CD4-positive, alpha-beta T cell treated with Interleukin-10 for 1 hour (primary cell): Measurements from ENCODE around the gene NLRC3.

Experiments
- DNase-seq: peaks from one replicate; pipeline ENCODE4 v3.0.0-alpha.2; 2020

NLRC3 gene

DNA sequence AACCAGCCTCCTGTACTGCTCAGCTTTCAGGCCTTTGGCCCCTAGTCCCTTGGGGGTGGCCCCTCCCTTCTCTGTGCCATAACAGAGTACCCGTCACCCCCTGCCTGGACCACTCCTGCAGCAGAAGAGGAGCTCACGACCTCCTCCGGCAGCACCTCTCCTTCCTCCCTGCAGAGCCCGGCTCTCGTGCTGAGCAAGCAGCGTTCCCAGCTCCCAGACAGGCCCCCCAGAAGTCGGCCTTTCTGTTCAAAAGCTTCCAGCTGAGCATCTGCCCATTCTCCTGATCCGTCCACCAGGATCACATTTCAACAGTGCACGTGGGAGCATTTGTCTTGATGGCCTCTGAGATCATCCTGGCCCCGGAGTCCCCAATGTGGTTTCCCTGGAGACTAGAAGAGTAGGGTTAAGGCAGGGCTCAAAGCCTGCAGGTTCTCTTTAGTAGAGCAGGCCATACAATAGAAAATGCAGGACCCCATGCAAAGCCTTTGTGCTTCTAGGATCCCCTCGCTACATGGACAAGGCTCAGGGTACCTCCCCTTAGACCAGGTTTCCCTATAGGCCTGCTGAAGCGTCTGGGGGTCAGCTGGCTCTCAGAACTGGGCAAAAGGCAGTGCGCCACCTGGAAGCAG, 35.6 kb downstream of the NLRC3 start:
- DNase-seq: no peak

DNA sequence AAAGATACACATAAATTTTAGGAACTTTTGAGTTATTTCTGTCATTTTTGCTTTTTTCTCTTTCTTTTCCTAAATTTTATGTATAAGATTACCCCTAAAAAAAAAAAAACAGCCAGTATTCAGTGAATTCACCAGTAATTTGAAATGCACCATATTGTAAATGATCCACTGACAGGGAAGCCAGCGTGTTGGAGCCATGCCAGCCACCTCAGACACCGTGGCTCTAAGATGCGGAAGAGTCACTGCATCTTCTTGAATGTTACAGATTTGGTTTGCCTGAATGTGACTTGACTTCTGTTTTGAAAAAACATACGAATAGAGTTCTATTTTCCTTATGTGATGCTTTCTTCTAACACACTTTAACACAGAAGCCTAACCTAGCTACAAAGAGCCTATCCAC, 39.0 kb downstream of the NLRC3 start:
- DNase-seq: no peak

DNA sequence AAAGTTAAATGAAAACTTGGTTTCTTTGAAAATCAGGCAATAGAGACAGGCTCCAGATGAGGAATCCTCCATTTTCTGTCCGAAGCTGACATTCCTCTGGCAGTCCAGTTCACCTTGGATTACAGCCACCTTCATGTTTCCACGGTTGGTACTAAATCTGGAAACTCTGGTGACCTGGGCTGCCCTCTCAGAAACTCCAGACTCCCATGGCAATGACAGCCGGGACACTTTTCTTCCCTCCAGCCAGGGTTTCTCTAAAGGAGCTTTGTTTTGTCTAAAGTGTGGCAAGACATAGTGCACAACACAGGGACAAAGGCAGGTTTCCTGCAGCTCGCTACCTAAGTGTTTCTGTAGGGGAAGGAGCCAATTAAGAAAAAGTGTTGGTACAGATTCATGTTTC, 40.4 kb downstream of the NLRC3 start:
- no peak for DNase-seq

DNA sequence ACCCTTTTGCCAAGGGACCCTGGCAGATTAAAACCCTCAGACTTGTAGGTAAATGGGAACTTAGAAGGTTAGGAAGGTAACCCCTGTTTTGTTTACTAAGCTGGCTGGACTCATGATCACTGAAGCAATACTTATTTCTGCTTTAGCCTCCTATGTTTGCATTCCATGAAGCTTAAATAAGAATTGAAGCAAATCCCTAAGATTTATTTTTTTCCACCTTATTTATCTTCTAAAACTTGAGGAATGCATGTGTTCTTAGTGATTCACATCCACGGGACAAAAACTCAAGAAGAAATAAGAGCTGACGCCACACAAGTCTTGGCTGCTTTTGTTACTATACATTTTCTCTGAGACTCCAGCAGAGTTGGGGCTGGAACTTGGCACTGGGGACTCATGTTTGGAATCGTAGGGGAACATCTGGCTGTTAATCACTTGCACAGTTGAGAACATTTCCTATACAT, 40.9 kb downstream of the NLRC3 start:
- DNase-seq: no peak

DNA sequence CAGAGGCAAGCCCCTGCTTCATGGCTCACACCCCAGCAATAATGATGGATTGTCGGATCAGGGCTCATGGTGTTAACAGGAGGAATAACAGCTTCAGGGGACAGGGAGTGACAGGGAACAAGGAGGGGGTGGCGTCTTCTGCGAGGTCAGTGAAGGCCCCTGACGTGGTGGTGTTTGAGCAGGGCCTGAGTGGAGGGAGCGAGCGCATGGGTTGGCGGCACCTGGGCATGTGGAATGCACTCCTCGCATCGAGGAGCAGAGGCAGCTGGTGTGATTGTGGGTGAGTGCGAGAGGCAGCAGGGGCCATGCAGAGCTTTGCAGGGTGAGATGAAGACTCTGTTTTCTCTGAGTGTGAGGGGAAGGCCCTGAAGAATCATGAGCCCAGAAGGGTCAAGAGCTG, 43.1 kb downstream of the NLRC3 start:
- DNase-seq: no peak

DNA sequence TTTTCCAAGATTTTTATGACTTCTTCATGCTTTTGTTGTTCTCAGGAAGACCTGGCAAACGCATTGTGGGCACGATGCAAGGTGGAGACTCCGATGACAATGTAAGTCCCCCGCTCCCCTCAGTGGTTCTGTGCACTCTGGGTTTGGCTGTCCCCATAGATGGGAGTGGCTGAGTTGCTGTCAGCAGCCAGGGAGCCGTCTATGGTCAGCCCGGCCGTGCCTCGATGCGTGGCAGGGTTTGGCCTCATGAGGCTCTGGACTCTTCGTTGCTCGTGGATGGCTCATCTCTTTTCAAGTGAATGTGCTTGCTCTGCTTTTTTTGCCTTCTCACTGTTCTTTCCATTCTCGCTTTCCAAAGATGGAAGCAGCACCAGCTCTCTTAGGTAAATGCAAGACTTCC, 44.5 kb downstream of the NLRC3 start:
- no peak for DNase-seq

DNA sequence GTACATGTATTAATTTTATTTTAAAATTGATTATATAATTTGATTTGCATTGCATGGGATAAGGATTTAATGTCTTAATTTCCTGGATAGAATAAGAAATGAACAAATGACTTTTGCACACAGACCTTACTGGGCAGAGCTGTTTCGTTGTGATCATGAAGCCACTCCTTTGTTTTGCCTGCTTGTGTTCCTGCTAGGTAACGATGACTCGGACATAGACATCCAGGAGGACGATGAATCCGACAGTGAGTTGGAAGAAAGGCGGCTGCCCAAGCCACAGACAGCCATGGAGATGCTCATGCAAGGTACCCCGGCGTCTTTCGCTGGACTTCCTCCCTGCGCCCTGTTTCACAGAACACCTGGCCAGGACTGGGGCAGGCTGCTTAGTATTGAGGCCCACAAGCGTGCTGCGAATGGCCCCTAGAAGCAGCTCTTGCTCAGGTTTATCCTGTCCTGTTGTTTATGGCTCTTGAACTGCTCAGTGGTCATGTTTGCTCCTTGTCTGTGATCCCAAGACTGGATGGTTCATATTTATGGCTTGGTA, 46.8 kb downstream of the NLRC3 start:
- no peak for DNase-seq

DNA sequence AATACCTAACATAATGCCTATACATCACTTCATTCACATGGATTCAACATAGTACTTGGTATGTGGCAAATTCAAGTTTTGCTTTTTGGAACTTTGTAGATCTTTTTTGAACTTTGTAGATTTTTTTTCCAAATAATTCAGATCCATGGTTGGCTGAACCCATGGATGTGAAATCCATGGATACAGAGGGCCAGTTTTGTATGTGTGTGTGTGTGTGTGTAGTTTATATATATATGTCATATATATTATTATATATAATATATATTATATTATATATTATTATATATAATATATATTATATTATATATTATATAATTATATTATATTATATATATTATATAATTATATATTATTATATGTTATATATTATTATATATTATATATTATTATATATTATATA, 48.0 kb downstream of the NLRC3 start:
- DNase-seq: no peak

DNA sequence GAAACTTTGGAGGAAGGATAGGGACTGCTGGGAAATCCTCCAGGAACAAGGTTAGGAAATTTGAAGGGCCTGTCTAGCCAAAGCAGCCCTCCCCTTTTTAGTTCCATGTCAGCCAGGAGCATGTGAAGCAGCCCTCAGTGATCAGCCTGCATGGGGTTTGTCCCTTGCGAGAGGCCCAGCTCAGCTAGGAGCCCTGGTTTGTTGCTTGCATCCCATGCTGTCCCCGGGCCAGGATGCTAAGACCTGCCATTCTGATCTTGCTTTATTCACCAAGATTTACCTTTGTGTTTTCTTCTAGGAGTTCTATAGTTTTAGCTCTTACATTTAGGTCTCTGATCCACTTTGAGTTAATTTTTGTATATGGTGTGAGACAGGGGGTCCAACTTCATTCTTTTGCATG, 48.8 kb downstream of the NLRC3 start:
- no peak for DNase-seq

DNA sequence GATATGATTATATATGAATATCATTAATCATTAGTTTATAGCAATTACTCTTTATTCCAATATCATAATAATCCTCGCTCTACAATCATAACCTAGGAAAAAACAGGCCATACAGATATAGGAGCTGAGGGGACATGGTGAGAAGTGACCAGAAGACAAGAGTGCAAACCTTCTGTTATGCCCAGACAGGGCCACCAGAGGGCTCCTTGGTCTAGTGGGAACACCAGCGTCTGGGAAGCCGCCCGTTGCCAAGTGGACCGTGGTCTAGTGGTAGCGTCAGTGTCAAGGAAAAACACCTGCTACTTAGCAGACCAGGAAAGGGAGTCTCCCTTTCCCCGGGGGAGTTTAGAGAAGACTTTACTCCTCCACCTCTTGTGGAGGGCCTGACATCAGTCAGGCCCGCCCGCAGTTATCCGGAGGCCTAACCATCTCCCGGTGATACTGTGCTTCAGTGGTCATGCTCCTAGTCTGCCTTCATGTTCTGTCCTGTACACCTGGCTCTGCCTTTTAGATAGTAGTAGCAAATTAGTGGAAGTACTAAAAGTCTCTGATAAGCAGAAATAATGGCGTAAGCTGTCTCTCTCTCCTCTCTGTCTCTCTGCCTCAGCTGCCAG, 49.9 kb downstream of the NLRC3 start:
- DNase-seq: peak; percentile 63

DNA sequence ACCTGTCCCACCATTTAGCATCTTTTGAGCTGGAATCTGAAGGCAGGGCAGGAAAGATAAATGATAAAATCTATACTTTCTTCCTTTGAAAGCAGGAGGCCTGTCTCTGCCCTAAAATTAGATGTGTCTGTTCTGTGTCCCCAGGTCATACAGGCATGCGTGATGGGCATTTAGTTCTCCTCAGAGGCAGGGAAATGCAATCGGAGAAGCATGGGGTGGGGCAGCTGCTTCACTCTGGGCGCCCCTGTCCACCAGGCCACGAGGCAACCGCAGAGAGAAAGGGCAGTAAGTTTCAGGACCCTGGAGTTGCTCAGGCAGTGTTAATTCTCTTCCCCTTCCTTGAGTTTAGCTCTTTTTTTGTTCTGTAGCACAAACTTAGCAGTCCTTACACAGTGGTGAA, 51.3 kb downstream of the NLRC3 start:
- no peak for DNase-seq

DNA sequence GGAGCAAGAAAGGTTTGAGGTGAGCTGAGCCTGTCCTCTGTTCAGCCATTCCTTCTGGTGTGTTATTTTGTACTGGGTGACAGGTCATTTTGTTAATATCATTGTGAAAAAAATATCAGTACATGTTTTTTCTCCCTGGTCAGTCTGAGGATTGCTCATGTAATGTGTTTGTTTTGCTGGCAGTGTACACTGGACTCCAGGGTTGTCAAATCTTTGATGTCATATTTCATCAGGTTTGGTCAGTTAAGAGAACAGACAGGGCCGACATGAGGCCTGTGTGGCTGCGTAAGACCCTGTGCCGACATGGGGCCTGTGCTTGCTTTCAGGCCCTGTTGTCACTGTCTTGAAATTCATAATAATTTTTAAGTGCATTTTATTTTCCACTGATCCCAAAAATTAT, 53.9 kb downstream of the NLRC3 start:
- no peak for DNase-seq

DNA sequence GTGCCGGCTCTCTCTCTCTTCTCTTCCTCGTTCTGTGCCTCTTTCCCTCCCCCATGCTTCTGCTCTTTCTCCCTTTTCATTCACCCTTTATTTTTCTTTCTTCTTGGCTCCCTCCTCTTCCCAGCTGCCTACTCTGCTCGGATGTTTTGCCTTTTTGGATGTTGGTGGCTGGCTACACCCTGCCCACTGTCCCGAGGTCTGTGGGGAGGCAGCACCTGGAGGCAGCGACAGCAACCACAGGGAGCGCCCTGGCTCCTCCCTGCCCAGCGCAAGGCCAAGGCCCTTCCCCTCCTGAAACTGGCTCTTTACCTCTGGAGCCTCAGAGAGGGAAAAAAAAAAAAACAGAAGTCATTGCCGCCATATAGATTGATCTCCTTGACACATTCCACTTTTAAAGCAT, 56.4 kb downstream of the NLRC3 start:
- DNase-seq: no peak

DNA sequence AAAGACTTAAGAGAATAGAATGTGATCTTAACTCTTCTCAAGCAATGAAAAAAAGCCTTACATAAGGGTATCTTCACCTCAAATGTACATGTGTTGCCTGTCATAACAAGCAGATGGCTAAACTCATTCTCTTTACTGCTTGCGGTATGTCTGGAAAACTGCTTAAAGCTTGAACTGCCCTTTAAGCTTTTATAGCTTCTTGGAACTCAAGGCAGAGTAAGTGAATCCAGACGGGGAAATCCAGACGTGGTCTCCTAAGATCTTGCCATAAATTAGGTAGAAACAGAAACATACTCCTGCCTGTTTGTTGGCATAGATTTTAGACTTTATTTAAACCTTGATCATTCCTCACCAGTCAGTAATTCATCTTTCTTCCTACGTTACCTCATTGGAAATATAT, 56.8 kb downstream of the NLRC3 start:
- DNase-seq: no peak

DNA sequence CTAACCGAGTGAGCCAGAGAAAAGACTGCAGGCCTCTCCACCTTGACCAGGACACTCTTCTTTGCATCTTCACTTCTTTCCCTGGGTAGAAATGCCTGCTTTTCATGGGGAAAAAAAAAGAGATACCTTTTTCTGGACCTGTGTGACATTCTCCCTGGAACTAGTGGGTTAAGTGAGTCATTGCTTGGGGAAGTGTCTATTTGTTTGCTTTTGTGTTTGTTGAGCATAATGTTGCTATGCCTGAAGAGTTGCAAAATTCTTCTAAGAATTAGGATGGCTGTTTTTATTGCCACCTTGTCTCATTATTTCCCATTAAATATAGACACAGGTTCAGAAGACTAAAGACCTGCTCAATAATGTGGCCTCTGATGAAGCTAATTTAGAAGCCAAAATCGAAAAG, 57.6 kb downstream of the NLRC3 start:
- DNase-seq: no peak

DNA sequence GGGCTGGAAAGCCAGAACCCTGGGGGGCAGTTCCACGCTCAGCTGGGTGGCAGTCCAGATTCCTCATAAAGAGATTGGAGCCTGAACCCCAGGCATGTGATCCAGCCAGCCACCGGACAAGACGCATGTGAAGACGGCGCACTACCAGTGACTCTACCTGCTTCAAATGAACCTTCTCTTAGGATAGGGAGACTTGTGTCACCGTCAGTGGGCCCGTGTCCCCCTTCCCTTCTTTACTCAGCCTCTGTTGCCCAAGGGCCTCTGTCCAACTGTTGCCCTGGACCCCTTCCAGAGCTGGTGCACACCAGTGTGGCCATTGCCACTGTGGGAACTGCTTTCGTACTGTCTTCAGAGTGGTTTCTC, 58.2 kb downstream of the NLRC3 start:
- no peak for DNase-seq

DNA sequence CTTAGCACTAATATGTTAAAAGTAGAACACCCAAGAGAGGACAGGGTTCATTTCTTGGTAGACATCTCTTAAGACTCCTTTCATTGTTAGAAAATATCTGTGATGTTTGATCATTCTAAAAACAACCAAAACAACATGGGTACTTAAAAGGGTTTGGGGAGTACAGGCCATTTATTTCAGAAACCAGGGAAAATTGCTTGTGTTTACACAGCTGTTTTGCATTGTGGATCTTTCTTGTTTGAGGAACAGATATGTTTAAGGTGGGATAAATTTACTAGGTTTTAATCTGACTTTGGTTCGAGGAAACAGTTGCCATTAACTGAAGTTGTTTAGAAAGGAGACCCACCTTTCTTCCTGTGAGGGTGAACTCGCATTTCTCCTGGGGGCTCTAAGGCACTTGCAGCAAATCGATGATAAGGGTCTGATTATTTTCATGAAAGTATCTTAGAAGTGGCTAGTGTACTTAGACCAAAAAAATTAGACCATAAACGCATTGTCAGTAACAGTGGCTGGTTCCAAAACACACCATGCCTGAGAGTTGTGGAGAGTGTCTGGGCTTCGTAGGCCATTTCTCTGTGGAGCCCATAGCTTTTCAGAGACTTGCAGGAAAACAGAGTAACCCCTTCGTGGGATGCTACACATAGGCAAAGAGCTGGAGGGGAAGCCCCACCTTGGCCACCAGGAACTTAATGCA, 58.8 kb downstream of the NLRC3 start:
- DNase-seq: no peak

DNA sequence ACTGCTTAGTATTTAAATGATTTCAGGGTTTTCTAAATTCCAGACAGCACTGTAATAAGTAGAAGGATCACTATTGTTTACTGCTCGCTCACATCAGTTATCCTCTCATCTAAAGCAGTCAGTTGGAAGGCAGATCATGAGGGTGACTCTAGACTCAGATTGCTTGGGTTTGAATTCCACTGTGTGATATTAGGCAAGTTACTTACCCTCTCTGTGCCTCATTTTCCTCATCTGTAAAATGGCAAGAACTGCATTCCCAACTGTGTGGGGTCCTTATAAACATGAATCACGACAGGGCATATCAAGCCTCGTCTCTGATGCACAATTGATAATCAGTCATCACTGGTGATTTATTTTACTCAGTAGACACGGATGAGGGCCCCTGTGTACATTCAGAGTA, 61.3 kb downstream of the NLRC3 start:
- no peak for DNase-seq

DNA sequence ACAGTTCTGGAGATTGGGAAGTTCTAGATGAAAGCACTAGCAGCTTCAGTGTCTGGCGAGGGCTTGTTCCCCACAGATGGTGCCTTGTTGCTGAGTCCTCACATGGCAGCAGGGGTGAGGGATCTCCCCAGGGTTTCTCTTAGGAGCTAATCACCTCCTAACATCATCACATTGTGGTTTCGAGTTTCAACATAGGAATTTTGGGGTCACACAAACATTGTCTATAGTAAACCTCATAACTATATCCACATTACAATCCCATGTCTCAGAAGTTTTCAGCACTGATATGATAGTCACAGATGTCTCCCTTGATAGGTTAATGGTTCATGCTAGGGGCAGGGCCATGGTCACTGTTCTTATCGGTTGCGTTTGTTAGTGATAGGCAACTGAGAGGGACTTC, 62.6 kb downstream of the NLRC3 start:
- no peak for DNase-seq

DNA sequence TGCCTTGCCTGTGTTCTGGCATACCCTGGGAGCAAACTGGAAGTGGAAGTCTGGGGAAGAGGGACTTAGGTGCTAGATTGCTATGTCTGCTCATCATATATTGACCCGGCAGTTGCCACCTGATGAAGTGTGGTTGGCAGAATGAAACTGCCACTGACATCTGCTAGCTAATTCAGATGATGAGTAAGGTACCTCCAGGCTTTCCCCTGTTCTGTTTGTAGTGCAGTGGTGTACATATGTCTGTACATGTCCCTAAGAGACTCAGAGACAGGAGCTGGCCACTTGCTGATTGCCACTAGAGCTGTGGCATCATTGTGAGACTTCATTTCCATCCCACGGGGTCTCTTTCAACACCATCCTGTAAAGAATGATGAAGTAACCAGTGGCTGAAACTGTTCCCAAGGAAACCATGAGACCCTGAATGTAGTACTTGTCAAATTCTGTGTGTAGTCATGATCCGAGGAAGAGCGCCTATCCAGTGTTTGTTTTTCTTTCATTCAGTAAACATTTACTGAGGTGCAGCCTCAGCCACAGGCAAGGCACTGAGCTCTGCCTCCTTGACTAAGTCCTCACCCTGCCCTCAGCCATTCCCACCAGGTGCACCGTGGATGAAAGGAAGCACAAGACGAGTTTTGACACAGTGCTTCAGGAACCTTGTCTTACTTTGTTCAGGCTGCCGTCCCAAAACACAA, 63.2 kb downstream of the NLRC3 start:
- no peak for DNase-seq

DNA sequence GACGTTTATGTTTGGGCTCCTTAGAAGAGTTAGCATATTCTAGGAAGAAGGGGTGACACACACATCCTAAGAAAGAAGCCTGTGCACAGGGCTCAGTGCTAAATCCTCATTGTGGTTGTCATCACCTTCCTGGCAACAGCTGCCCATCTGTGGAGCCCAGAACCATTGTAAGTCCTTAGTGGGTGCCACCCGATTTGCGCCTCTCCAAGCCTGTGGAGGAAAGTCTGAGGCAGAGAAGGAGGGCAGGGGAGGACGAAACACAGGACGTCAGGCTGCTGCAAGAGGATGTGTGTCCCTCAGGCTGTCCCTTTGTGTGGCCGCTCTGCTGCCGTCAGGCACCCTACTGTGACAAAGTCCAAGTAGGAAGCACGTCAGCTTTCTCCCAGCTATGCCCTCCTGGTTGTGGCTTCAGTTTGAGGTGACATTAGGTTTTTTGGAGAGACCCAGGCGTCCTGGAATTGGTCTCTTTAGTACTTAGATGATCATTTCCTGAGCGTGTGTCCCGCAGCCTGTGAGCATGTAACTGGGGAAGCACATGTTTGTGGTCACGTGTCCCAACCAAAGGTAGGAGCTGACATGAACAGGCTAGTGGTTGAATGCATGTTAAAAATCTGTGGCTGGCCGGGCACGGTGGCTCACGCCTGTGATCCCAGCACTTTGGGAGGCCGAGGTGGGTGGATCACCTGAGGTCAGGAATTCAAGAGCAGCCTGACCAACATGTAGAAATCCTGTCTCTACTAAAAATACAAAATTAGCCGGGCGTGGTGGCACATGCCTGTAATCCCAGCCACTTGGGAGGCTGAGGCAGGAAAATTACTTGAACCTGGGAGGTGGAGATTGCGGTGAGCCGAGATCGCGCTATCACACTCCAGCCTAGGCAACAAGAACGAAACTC, 65.7 kb downstream of the NLRC3 start:
- DNase-seq: no peak

DNA sequence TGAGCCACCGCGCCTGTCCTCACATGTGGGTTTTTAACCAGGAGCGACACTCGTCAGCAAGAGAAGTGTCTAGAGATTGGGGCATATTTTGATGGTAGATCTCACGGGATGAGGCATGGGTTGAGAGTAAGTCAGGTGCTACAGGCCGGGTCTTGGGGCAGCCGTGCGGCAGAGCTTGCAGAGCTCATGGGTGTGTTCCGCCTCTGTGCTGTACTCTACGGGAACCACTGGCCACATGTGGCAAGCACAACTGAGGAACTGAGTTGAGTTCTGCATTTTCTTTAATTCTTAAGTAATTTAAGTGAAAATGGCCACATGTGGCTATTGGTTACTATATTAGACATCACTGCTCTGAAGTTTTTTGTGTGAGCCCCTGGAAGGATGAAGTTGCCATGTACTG, 66.8 kb downstream of the NLRC3 start:
- DNase-seq: no peak

DNA sequence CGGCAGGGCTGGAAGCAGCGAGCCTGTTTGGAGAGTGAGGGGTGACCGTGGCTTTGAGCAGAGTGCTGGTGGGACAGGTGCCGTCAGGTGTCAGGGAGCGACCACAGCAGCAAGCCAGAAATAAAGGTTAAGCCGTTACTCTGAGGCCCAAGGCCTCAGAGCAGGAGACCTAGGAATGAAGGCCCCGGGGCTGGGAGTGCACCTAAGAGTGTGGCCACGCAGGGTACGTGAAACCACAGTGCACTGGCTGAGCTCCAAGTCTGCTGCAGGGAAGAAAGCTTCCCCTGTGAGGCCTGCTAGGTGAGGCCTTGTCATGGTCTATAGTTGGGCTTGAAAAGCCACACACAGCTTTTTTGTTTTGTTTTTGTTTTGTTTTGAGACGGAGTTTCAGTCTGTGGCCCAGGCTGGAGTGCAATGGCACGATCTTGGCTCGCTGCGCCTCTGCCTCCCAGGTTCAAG, 67.7 kb downstream of the NLRC3 start:
- DNase-seq: peak; percentile 78
